GM12872 (cell line): ENCODE data around the gene RIPOR1.

ENCODE experiments used
- CTCF ChIP-seq: IDR thresholded peaks from 3 replicates; pipeline ENCODE4 v1.5.1; 2011; ENCODE audit warnings: low read depth, mild to moderate bottlenecking, low read length, moderate library complexity; ENCODE audit not compliant: insufficient read depth

The RIPOR1 gene

GRCh38 chr16:67483731-67484525 is 44.7 kb upstream of the RIPOR1 start:
- TF ChIP-seq CTCF = no peak

GRCh38 chr16:67486805-67487204 is 41.8 kb upstream of the RIPOR1 start:
- no peak for TF ChIP-seq CTCF

- TF ChIP-seq CTCF = no peak
Observed at GRCh38 chr16:67489401-67490083, 39.1 kb upstream of the RIPOR1 start.

GRCh38 chr16:67490335-67491096 is 38.1 kb upstream of the RIPOR1 start:
- no peak for TF ChIP-seq CTCF

- no peak for TF ChIP-seq CTCF
Observed at GRCh38 chr16:67499106-67499505, 29.5 kb upstream of the RIPOR1 start.

- TF ChIP-seq CTCF = no peak
Observed at GRCh38 chr16:67504031-67505021, 24.3 kb upstream of the RIPOR1 start.
